H1 (cell line): Measurements from ENCODE around the gene JAKMIP2. TPM values are rescaled to one million over a fixed set of nuclear protein-coding genes. Genes with fewer than 3 reads are reported as not detected.

Source experiments
- CTCF ChIP-seq, 3 experiments: IDR thresholded peaks; 1 replicate in 2 of 3; 2 replicates in 1 of 3; pipeline versions ENCODE4 v1.5.1 to v1.6.1; 2011; ENCODE audit warnings: low read length in 3 of 3, mild to moderate bottlenecking in 3 of 3, inconsistent platforms in 2 of 3, low read depth in 1 of 3, moderate library complexity in 1 of 3; ENCODE audit not compliant: insufficient read depth in 1 of 3; ENCODE audit errors: control extremely low read depth in 1 of 3
- polyA plus RNA-seq, 7 experiments: library from polyadenylated mRNA; depleted of rRNA in 3 of 7; stranded (reverse) in 5 of 7; unstranded in 2 of 7; fragments of >200 nt in 5 of 7; fragments of 200-250 nt in 2 of 7; gene quantifications; 1 replicate in 5 of 7; 2 replicates in 1 of 7; 4 replicates in 1 of 7; pipeline versions ENCODE4 v1.2.1 to v1.2.3, GENCODE V29; 2011 to 2013; ENCODE audit warnings: missing spikeins in 2 of 7, mixed read lengths in 2 of 7
- total RNA-seq: library from RNA; stranded (reverse); fragmentation: NEBNext Ultra II Directional; extraction: Animal tissue kit (Norgen Biotek cat#: 25700); gene quantifications from 2 replicates; pipeline ENCODE4 v1.2.1, GENCODE V29; 2021

Gene JAKMIP2
- total and polyA plus RNA-seq, 2 of the 8 experiments (the other 6 are each of a cell fraction or from before 2014, with no cell fraction given): 2.4 to 13.6 TPM

- no peak for TF ChIP-seq CTCF (IDR thresholded peaks at IDR 0.05; ENCODE audit: control extremely low read depth in 1 of 3, insufficient read depth in 1 of 3, low read depth in 1 of 3, low read length in 3 of 3)
Observed at GRCh38 chr5:147791181-147791580, 8.7 kb upstream of the JAKMIP2 start (continued).
